ENCODE data around the gene AIRE.

GRCh38 chr21:44306936-44307704 lies 21.4 kb downstream of the AIRE start:
- TF ChIP-seq CTCF (IDR thresholded peaks at IDR 0.05), result no peak
- no peak for TF ChIP-seq POLR2A (IDR thresholded peaks at IDR 0.05)
- TF ChIP-seq POLR2AphosphoS5 (IDR thresholded peaks at IDR 0.05; ENCODE audit: insufficient read depth in 1 of 2, low read depth in 1 of 2), result no peak
